Measurements from ENCODE around the gene BCL2.

The BCL2 gene

GRCh38 chr18:63271148-63271547 lies 48.4 kb downstream of the BCL2 start:
- no peak overlapping the region for H3K4me3 ChIP-seq (ENCODE audit: low read depth, low read length)
- no peaks in the 10 kb centered on the region for H3K27me3 ChIP-seq (ENCODE audit: insufficient read depth, low read length)
- no peak overlapping the region for H2BK5ac ChIP-seq (ENCODE audit: low read depth, low read length, poor library complexity)
- no peak overlapping the region for H3K4ac ChIP-seq (ENCODE audit: low read depth, low read length)
- no peak overlapping the region for H2AK5ac ChIP-seq (ENCODE audit: low read length)
- H3K27ac ChIP-seq (ENCODE audit: low read depth, low read length) = no peak overlapping the region
- WGBS (ENCODE audit: extremely low coverage, insufficient coverage, insufficient read length) = no CpG with 5 or more reads among the region's 4 CpGs
- no peaks in the 10 kb centered on the region for H3K36me3 ChIP-seq (ENCODE audit: control insufficient read depth in 1 of 2, insufficient read depth in 2 of 2, low read length in 2 of 2)
- no peak overlapping the region for H3K14ac ChIP-seq (ENCODE audit: low read length)
- no peak overlapping the region for H4K8ac ChIP-seq (ENCODE audit: low read depth, low read length)
- H2BK120ac ChIP-seq (ENCODE audit: insufficient read depth, low read length, poor library complexity) = no peak overlapping the region
- no peak for DNase-seq
- H3K4me1 ChIP-seq (ENCODE audit: control insufficient read depth in 1 of 2, insufficient read depth in 2 of 2, low read length in 2 of 2) = peaks cover 2 to 5% of the 10 kb centered on the region in 2 experiments
- no peak overlapping the region for H4K12ac ChIP-seq (ENCODE audit: low read depth, low read length)
- H2BK12ac ChIP-seq (ENCODE audit: low read length) = no peak overlapping the region
- H3K18ac ChIP-seq (ENCODE audit: low read length) = no peak overlapping the region
- H3K79me2 ChIP-seq (ENCODE audit: control insufficient read depth, insufficient read depth, low read length, poor library complexity) = no peaks in the 10 kb centered on the region
- H3K79me1 ChIP-seq (ENCODE audit: low read length) = no peaks in the 10 kb centered on the region
- H3K4me2 ChIP-seq (ENCODE audit: low read length) = no peak overlapping the region
- H3K9me3 ChIP-seq (ENCODE audit: insufficient read depth, low read depth, low read length) = no peaks in the 10 kb centered on the region
- H2AFZ ChIP-seq (ENCODE audit: insufficient read depth, low read length, poor library complexity) = no peak overlapping the region
- H4K91ac ChIP-seq (ENCODE audit: low read depth, low read length) = no peak overlapping the region
- H3K9ac ChIP-seq (ENCODE audit: low read length) = no peak overlapping the region
- H3K23ac ChIP-seq (ENCODE audit: low read length) = no peak overlapping the region

DNA sequence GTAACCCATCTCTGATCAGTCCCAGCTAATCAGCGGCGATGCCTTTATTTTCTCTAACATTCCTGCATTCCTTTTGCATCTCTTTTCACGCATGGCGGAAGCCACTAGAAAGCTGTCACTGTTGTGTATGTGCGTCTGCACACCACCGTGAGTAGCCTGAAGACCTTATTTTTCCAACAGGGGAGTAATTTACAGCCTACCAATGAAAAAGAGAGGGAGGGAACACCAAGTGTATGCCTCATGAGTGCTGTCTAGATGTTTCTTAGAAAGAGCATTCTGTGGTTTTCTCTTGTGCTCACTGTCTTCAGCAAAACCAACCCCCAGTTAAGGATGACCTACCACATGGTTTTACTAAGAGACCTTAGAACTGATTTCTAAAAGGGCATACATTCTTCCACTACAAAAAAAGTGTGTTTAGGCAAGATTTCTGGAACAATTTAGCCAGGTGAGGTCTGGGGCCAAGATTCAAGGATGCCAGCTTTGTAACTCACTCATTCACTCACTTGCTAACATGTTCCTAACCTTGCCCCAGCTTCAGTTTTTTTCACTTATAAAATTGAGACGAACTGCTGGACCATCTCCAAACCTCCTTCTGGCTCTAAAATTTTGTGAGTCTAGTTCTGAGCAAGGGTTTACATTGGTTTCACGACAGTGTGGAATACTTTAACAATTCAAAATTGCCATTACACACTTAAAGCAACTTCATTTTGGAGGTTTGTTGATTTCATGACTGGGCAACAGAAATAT lies 51.4 kb downstream of the BCL2 start:
- Histone ChIP-seq H2AFZ (ENCODE audit: insufficient read depth, low read length, poor library complexity) (no peak overlapping the region), H2BK12ac (ENCODE audit: low read length) (no peak overlapping the region), H2AK5ac (ENCODE audit: low read length) (no peak overlapping the region), H3K23ac (ENCODE audit: low read length) (no peak overlapping the region), H2BK120ac (ENCODE audit: insufficient read depth, low read length, poor library complexity) (no peak overlapping the region), H4K8ac (ENCODE audit: low read depth, low read length) (no peak overlapping the region), H2BK5ac (ENCODE audit: low read depth, low read length, poor library complexity) (no peak overlapping the region), H3K4me1 (ENCODE audit: control insufficient read depth in 1 of 2, insufficient read depth in 2 of 2, low read length in 2 of 2) (peaks cover 2 to 5% of the 10 kb centered on the region in 2 experiments), H3K27me3 (ENCODE audit: insufficient read depth, low read length) (no peaks in the 10 kb centered on the region), H3K9me3 (ENCODE audit: insufficient read depth, low read depth, low read length) (no peaks in the 10 kb centered on the region), H3K36me3 (ENCODE audit: control insufficient read depth in 1 of 2, insufficient read depth in 2 of 2, low read length in 2 of 2) (no peaks in the 10 kb centered on the region), H4K91ac (ENCODE audit: low read depth, low read length) (no peak overlapping the region), H3K4me3 (ENCODE audit: low read depth, low read length) (no peak overlapping the region), H4K12ac (ENCODE audit: low read depth, low read length) (no peak overlapping the region), H3K4ac (ENCODE audit: low read depth, low read length) (no peak overlapping the region), H3K4me2 (ENCODE audit: low read length) (no peak overlapping the region), H3K79me1 (ENCODE audit: low read length) (no peaks in the 10 kb centered on the region), H3K14ac (ENCODE audit: low read length) (no peak overlapping the region), H3K79me2 (ENCODE audit: control insufficient read depth, insufficient read depth, low read length, poor library complexity) (no peaks in the 10 kb centered on the region), H3K18ac (ENCODE audit: low read length) (no peak overlapping the region), H3K9ac (ENCODE audit: low read length) (no peak overlapping the region), H3K27ac (ENCODE audit: low read depth, low read length) (no peak overlapping the region)
- no CpG with 5 or more reads among the region's 8 CpGs for WGBS (ENCODE audit: extremely low coverage, insufficient coverage, insufficient read length)
- no peak for DNase-seq

GRCh38 chr18:63266888-63267790 lies 52.4 kb downstream of the BCL2 start:
- no peak for DNase-seq
- Histone ChIP-seq H3K4me3 (ENCODE audit: low read depth, low read length) (no peak overlapping the region), H3K79me2 (ENCODE audit: control insufficient read depth, insufficient read depth, low read length, poor library complexity) (no peaks in the 10 kb centered on the region), H3K4me2 (ENCODE audit: low read length) (no peak overlapping the region), H3K23ac (ENCODE audit: low read length) (no peak overlapping the region), H4K12ac (ENCODE audit: low read depth, low read length) (no peak overlapping the region), H3K27me3 (ENCODE audit: insufficient read depth, low read length) (no peaks in the 10 kb centered on the region), H3K4me1 (ENCODE audit: control insufficient read depth in 1 of 2, insufficient read depth in 2 of 2, low read length in 2 of 2) (peaks cover 2 to 5% of the 10 kb centered on the region in 2 experiments), H2BK5ac (ENCODE audit: low read depth, low read length, poor library complexity) (no peak overlapping the region), H3K4ac (ENCODE audit: low read depth, low read length) (no peak overlapping the region), H2AFZ (ENCODE audit: insufficient read depth, low read length, poor library complexity) (no peak overlapping the region), H3K36me3 (ENCODE audit: control insufficient read depth in 1 of 2, insufficient read depth in 2 of 2, low read length in 2 of 2) (no peaks in the 10 kb centered on the region), H3K79me1 (ENCODE audit: low read length) (no peaks in the 10 kb centered on the region), H4K8ac (ENCODE audit: low read depth, low read length) (no peak overlapping the region), H2AK5ac (ENCODE audit: low read length) (no peak overlapping the region), H2BK12ac (ENCODE audit: low read length) (no peak overlapping the region), H3K27ac (ENCODE audit: low read depth, low read length) (no peak overlapping the region), H3K9me3 (ENCODE audit: insufficient read depth, low read depth, low read length) (peaks cover 2% of the 10 kb centered on the region), H4K91ac (ENCODE audit: low read depth, low read length) (no peak overlapping the region), H2BK120ac (ENCODE audit: insufficient read depth, low read length, poor library complexity) (no peak overlapping the region), H3K9ac (ENCODE audit: low read length) (no peak overlapping the region), H3K18ac (ENCODE audit: low read length) (no peak overlapping the region), H3K14ac (ENCODE audit: low read length) (no peak overlapping the region)
- WGBS (ENCODE audit: extremely low coverage, insufficient coverage, insufficient read length) = no CpG with 5 or more reads among the region's 8 CpGs

DNA sequence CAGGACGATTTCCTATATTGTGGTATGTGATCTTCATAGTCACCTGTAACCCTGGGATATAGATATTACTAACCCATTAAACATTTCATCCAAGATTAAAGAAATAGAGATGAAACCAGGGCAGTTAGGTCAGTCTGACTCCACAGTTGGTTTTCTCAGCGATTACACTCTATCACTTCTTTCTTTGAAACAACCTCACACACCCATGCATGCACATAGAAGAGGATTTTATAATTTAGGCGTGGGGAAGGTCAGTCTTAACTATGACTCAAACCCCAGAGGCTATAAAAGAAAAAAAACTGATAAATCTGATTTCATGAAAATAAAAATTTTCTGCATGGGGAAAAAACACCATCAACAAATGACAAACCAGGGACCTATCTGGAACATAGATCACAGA lies 54.2 kb downstream of the BCL2 start:
- Histone ChIP-seq H3K79me2 (ENCODE audit: control insufficient read depth, insufficient read depth, low read length, poor library complexity) (no peaks in the 10 kb centered on the region), H3K79me1 (ENCODE audit: low read length) (no peaks in the 10 kb centered on the region), H2BK12ac (ENCODE audit: low read length) (no peak overlapping the region), H3K4ac (ENCODE audit: low read depth, low read length) (no peak overlapping the region), H3K18ac (ENCODE audit: low read length) (no peak overlapping the region), H3K14ac (ENCODE audit: low read length) (no peak overlapping the region), H3K27ac (ENCODE audit: low read depth, low read length) (no peak overlapping the region), H3K36me3 (ENCODE audit: control insufficient read depth in 1 of 2, insufficient read depth in 2 of 2, low read length in 2 of 2) (no peaks in the 10 kb centered on the region), H4K8ac (ENCODE audit: low read depth, low read length) (no peak overlapping the region), H3K27me3 (ENCODE audit: insufficient read depth, low read length) (no peaks in the 10 kb centered on the region), H3K4me2 (ENCODE audit: low read length) (no peak overlapping the region), H2AFZ (ENCODE audit: insufficient read depth, low read length, poor library complexity) (no peak overlapping the region), H2AK5ac (ENCODE audit: low read length) (no peak overlapping the region), H3K4me1 (ENCODE audit: control insufficient read depth in 1 of 2, insufficient read depth in 2 of 2, low read length in 2 of 2) (no peaks in the 10 kb centered on the region), H2BK120ac (ENCODE audit: insufficient read depth, low read length, poor library complexity) (no peak overlapping the region), H2BK5ac (ENCODE audit: low read depth, low read length, poor library complexity) (no peak overlapping the region), H4K12ac (ENCODE audit: low read depth, low read length) (no peak overlapping the region), H4K91ac (ENCODE audit: low read depth, low read length) (no peak overlapping the region), H3K9me3 (ENCODE audit: insufficient read depth, low read depth, low read length) (peaks cover 2% of the 10 kb centered on the region), H3K4me3 (ENCODE audit: low read depth, low read length) (no peak overlapping the region), H3K9ac (ENCODE audit: low read length) (no peak overlapping the region), H3K23ac (ENCODE audit: low read length) (no peak overlapping the region)
- no CpG with 5 or more reads among the region's 3 CpGs for WGBS (ENCODE audit: extremely low coverage, insufficient coverage, insufficient read length)
- no peak for DNase-seq

All from trophoblast cell (in vitro differentiated cells and primary cell).